ENCODE data around the gene ADORA2A. TPM values are rescaled to one million over a fixed set of nuclear protein-coding genes. Genes with fewer than 3 reads are reported as not detected.

ADORA2A gene
- total RNA-seq, 1 experiment from 2014 or later = 0.72 TPM

- DNase-seq (ENCODE audit: extremely low read depth, low read depth) = no peak
Measured at GRCh38 chr22:24444729-24445466, 17.5 kb downstream of the ADORA2A start.

GRCh38 chr22:24445481-24446259 lies 18.3 kb downstream of the ADORA2A start:
- no peak for DNase-seq (ENCODE audit: extremely low read depth, low read depth)

GRCh38 chr22:24446260-24446611 lies 18.8 kb downstream of the ADORA2A start:
- DNase-seq (ENCODE audit: extremely low read depth, low read depth) = no peak

GRCh38 chr22:24450610-24451009 lies 23.2 kb downstream of the ADORA2A start:
- DNase-seq (ENCODE audit: extremely low read depth, low read depth) = no peak

- DNase-seq (ENCODE audit: extremely low read depth, low read depth) = no peak
Measured at GRCh38 chr22:24451162-24451561, 23.8 kb downstream of the ADORA2A start.

- DNase-seq (ENCODE audit: extremely low read depth, low read depth) = no peak
Measured at GRCh38 chr22:24453853-24454252, 26.5 kb downstream of the ADORA2A start.

- DNase-seq (ENCODE audit: extremely low read depth, low read depth) = no peak
Measured at GRCh38 chr22:24455039-24455438, 27.6 kb downstream of the ADORA2A start.

GRCh38 chr22:24455751-24456426 lies 28.5 kb downstream of the ADORA2A start:
- DNase-seq (ENCODE audit: extremely low read depth, low read depth) = no peak

- DNase-seq (ENCODE audit: extremely low read depth, low read depth) = no peak
Measured at GRCh38 chr22:24457894-24458420, 30.6 kb downstream of the ADORA2A start.

GRCh38 chr22:24459911-24460310 lies 32.5 kb downstream of the ADORA2A start:
- no peak for DNase-seq (ENCODE audit: extremely low read depth, low read depth)

GRCh38 chr22:24460418-24461089 lies 33.2 kb downstream of the ADORA2A start:
- DNase-seq (ENCODE audit: extremely low read depth, low read depth) = no peak

GRCh38 chr22:24463071-24463760 lies 35.8 kb downstream of the ADORA2A start:
- DNase-seq (ENCODE audit: extremely low read depth, low read depth) = no peak

- DNase-seq (ENCODE audit: extremely low read depth, low read depth) = no peak
Measured at GRCh38 chr22:24465566-24465965, 38.2 kb downstream of the ADORA2A start.

GRCh38 chr22:24465975-24466374 lies 38.6 kb downstream of the ADORA2A start:
- DNase-seq (ENCODE audit: extremely low read depth, low read depth) = no peak

GRCh38 chr22:24466716-24467328 lies 39.4 kb downstream of the ADORA2A start:
- DNase-seq (ENCODE audit: extremely low read depth, low read depth) = no peak

- DNase-seq (ENCODE audit: extremely low read depth, low read depth) = no peak
Measured at GRCh38 chr22:24467340-24467739, 39.9 kb downstream of the ADORA2A start.

GRCh38 chr22:24471570-24471969 lies 44.2 kb downstream of the ADORA2A start:
- DNase-seq (ENCODE audit: extremely low read depth, low read depth) = no peak

GRCh38 chr22:24473284-24473683 lies 45.9 kb downstream of the ADORA2A start:
- no peak for DNase-seq (ENCODE audit: extremely low read depth, low read depth)

GRCh38 chr22:24474221-24474620 lies 46.8 kb downstream of the ADORA2A start:
- no peak for DNase-seq (ENCODE audit: extremely low read depth, low read depth)
